Esophagus muscularis mucosa (tissue), 4 donors: ENCODE results near the gene DRC7. TPM values are rescaled to one million over a fixed set of nuclear protein-coding genes. Genes with fewer than 3 reads are reported as not detected.

Source experiments
- DNase-seq: peaks from one replicate; pipeline ENCODE4 v3.0.0-alpha.2; 2017; ENCODE audit errors: extremely low spot score
- H3K27ac ChIP-seq, 4 donors: fragments of 200-600 bp; sonication (generic); replicated peaks in 1 of 4; 1 replicate in 3 of 4; 2 replicates in 1 of 4; pipeline ENCODE4 v1.5.1; 2016 to 2019; ENCODE audit warnings: mild to moderate bottlenecking in 1 of 4
- H3K27me3 ChIP-seq, 4 donors: fragments of 200-600 bp; sonication (generic); one replicate each; pipeline versions ENCODE4 v1.5.1 to v1.6.0; 2016 to 2019
- H3K36me3 ChIP-seq, 4 donors: fragments of 200-600 bp; sonication (generic); one replicate each; pipeline ENCODE4 v1.5.1; 2016 to 2019
- H3K4me1 ChIP-seq, 4 donors: fragments of 200-600 bp; sonication (generic); one replicate each; pipeline ENCODE4 v1.5.1; 2016 to 2019
- H3K4me3 ChIP-seq, 4 donors: fragments of 200-600 bp; sonication (generic); 1 replicate in 2 of 4; 2 replicates in 2 of 4; pipeline ENCODE4 v1.5.1; 2016 to 2019; ENCODE audit warnings: mild to moderate bottlenecking in 4 of 4, moderate library complexity in 1 of 4
- H3K9me3 ChIP-seq, 4 donors: fragments of 200-600 bp; sonication (generic); 1 replicate in 3 of 4; 2 replicates in 1 of 4; pipeline ENCODE4 v1.5.1; 2016 to 2019
- EP300 ChIP-seq: sonication (generic); formaldehyde crosslinking; IDR thresholded peaks from one replicate; pipeline ENCODE4 v1.6.1; 2017; ENCODE audit warnings: antibody characterized with exemption
- POLR2A ChIP-seq: fragments of 450-650 bp; IDR thresholded peaks from one replicate; pipeline ENCODE4 v1.6.1; 2017; ENCODE audit warnings: antibody characterized with exemption, moderate library complexity, mild to moderate bottlenecking, low read depth
- POLR2AphosphoS5 ChIP-seq, 2 donors: sonication (generic); formaldehyde crosslinking; IDR thresholded peaks; one replicate each; pipeline ENCODE4 v1.6.1; 2017; ENCODE audit warnings: antibody characterized with exemption in 2 of 2
- WGBS: methylation state at CpG from one replicate; pipeline ENCODE4 v1.1.5; 2018; 5-methylcytosine and 5-hydroxymethylcytosine counted together
- intact Hi-C: fragments of 100-400 bp; cut with DNase I; formaldehyde crosslinking; loops from one replicate; pipeline ENCODE4 v1.15.1; 2023
- total RNA-seq, 4 donors: library from RNA; depleted of rRNA; stranded (reverse); fragments of >200 nt; gene quantifications; one replicate each; pipeline versions ENCODE4 v1.1.0 to v1.2.1, GENCODE V29; 2016
- TF ChIP-seq, protein P1 (sequence below), 3 experiments: fragments of 200-600 bp in 2 of 3; fragments of 450-650 bp in 1 of 3; sonication (generic) in 2 of 3; IDR thresholded peaks; one replicate each; pipeline ENCODE4 v1.5.1; 2017 to 2019; ENCODE audit warnings: antibody characterized with exemption in 3 of 3, mild to moderate bottlenecking in 2 of 3, moderate library complexity in 1 of 3

DRC7 gene
- total RNA-seq, 4 donors from 2014 or later, result under 0.01 to 0.17 TPM; not detected in 2

- no peak overlapping the region for H3K4me3 ChIP-seq
- TF ChIP-seq, protein P1, sequence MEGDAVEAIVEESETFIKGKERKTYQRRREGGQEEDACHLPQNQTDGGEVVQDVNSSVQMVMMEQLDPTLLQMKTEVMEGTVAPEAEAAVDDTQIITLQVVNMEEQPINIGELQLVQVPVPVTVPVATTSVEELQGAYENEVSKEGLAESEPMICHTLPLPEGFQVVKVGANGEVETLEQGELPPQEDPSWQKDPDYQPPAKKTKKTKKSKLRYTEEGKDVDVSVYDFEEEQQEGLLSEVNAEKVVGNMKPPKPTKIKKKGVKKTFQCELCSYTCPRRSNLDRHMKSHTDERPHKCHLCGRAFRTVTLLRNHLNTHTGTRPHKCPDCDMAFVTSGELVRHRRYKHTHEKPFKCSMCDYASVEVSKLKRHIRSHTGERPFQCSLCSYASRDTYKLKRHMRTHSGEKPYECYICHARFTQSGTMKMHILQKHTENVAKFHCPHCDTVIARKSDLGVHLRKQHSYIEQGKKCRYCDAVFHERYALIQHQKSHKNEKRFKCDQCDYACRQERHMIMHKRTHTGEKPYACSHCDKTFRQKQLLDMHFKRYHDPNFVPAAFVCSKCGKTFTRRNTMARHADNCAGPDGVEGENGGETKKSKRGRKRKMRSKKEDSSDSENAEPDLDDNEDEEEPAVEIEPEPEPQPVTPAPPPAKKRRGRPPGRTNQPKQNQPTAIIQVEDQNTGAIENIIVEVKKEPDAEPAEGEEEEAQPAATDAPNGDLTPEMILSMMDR (IDR thresholded peaks at IDR 0.05), result no peak
- TF ChIP-seq POLR2AphosphoS5 (IDR thresholded peaks at IDR 0.05) (no peak), EP300 (no peak), POLR2A (no peak)
- no peak for DNase-seq
- intact Hi-C loops, result no loop called here
- no peaks in the 10 kb centered on the region for H3K4me1 ChIP-seq
- peaks cover 0 to 71% (median 54%) of the 10 kb centered on the region in 4 donors for H3K36me3 ChIP-seq
- H3K27me3 ChIP-seq, result no peaks in the 10 kb centered on the region
- 97% methylated on average over 12 of the region's 12 CpGs for WGBS
- no peaks in the 10 kb centered on the region for H3K9me3 ChIP-seq
- H3K27ac ChIP-seq, result no peak overlapping the region
Observed at GRCh38 chr16:57747496-57747895, 52.9 kb downstream of the DRC7 start.

- Histone ChIP-seq H3K4me1 (no peaks in the 10 kb centered on the region), H3K27me3 (no peaks in the 10 kb centered on the region), H3K27ac (no peak overlapping the region), H3K4me3 (no peak overlapping the region), H3K36me3 (peaks cover 0 to 73% (median 58%) of the 10 kb centered on the region in 4 donors), H3K9me3 (no peaks in the 10 kb centered on the region)
- no peak for TF ChIP-seq POLR2AphosphoS5 (IDR thresholded peaks at IDR 0.05)
- no peak for TF ChIP-seq EP300
- no peak for TF ChIP-seq POLR2A
- TF ChIP-seq, protein P1 (IDR thresholded peaks at IDR 0.05), result no peak
- WGBS, result 94% methylated on average over 4 of the region's 6 CpGs
- no peak for DNase-seq
- intact Hi-C loops, result no loop called here
Observed at GRCh38 chr16:57747996-57748395, 53.4 kb downstream of the DRC7 start.

- TF ChIP-seq, protein P1 (IDR thresholded peaks at IDR 0.05), result no peak
- no peak for TF ChIP-seq POLR2A
- no peak for TF ChIP-seq EP300
- TF ChIP-seq POLR2AphosphoS5 (IDR thresholded peaks at IDR 0.05), result no peak
- H3K9me3 ChIP-seq, result no peaks in the 10 kb centered on the region
- 78% methylated on average over 7 of the region's 11 CpGs for WGBS
- no peaks in the 10 kb centered on the region for H3K27me3 ChIP-seq
- peaks cover 4 to 73% (median 58%) of the 10 kb centered on the region in 4 donors for H3K36me3 ChIP-seq
- intact Hi-C loops, result no loop called here
- no peak overlapping the region for H3K4me3 ChIP-seq
- no peak for DNase-seq
- H3K27ac ChIP-seq, result no peak overlapping the region
- H3K4me1 ChIP-seq, result no peaks in the 10 kb centered on the region
Observed at GRCh38 chr16:57748596-57748995, 54.0 kb downstream of the DRC7 start.

GRCh38 chr16:57749101-57749692, 54.6 kb downstream of the DRC7 start:
- no peak for DNase-seq
- 97% methylated on average over 3 of the region's 3 CpGs for WGBS
- Histone ChIP-seq H3K4me3 (no peak overlapping the region), H3K9me3 (no peaks in the 10 kb centered on the region), H3K4me1 (no peaks in the 10 kb centered on the region), H3K27ac (no peak overlapping the region), H3K36me3 (peaks cover 4 to 73% (median 57%) of the 10 kb centered on the region in 4 donors), H3K27me3 (no peaks in the 10 kb centered on the region)
- TF ChIP-seq, protein P1 (IDR thresholded peaks at IDR 0.05), result no peak
- TF ChIP-seq EP300 (no peak), POLR2AphosphoS5 (IDR thresholded peaks at IDR 0.05) (no peak), POLR2A (no peak)
- intact Hi-C loops, result no loop called here
